ENCODE data around the gene ACTN4.
"Not testable (repeated sequence)": the region's sequence is repeated elsewhere in the genome, so short reads cannot be mapped to it uniquely, and the experiment has no call there.

ACTN4 gene

DNA sequence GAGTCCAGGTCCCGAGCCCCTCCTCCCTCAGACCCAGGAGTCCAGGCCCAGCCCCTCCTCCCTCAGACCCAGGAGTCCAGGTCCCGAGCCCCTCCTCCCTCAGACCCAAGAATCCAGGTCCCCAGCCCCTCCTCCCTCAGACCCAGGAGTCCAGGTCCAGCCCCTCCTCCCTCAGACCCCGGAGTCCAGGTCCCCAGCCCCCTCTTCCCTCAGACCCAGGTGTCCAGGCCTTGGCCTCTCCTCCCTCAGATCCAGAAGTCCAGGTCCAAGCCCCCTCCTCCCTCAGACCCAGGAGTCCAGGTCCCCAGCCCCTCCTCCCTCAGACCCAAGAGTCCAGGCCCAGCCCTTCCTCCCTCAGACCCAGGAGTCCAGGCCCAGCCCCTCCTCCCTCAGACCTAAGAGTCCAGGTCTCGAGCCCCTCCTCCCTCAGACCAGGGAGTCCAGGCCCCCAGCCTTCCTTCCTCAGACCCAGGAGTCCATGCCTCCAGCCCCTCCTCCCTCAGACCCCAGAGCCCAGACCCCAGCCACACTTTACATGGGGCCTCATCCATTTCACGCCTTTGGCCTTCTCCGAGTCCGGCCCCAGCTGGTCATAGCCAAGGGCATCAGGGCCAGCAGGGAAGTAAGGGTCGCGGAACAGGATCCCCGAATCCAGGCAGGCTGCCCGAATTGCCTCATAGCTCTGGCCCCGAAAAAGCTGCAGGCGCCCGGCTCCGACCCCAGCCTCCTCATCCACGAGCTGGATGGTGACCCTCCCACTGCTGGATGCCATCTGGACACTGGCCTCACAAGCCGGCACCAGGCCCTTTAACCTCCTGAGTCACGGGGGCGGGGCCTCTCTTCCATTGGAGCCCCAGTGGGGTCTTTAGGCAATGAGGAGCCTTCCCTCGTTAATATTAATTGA is 96.2 kb downstream of the ACTN4 start:
- no peak for DNase-seq
- no peak overlapping the region for H3K4me3 ChIP-seq (ENCODE audit: low read depth, low read length)
- in situ Hi-C loops (cut with HindIII; ENCODE audit: low pct_ligation_motif_present, low sequenced_read_pairs) = no loop called here
- H3K27ac ChIP-seq = no peak overlapping the region
- no peaks in the 10 kb centered on the region for H3K27me3 ChIP-seq (replicated peaks)
- no peaks in the 10 kb centered on the region for H3K36me3 ChIP-seq (replicated peaks)
- TF ChIP-seq, protein P1, sequence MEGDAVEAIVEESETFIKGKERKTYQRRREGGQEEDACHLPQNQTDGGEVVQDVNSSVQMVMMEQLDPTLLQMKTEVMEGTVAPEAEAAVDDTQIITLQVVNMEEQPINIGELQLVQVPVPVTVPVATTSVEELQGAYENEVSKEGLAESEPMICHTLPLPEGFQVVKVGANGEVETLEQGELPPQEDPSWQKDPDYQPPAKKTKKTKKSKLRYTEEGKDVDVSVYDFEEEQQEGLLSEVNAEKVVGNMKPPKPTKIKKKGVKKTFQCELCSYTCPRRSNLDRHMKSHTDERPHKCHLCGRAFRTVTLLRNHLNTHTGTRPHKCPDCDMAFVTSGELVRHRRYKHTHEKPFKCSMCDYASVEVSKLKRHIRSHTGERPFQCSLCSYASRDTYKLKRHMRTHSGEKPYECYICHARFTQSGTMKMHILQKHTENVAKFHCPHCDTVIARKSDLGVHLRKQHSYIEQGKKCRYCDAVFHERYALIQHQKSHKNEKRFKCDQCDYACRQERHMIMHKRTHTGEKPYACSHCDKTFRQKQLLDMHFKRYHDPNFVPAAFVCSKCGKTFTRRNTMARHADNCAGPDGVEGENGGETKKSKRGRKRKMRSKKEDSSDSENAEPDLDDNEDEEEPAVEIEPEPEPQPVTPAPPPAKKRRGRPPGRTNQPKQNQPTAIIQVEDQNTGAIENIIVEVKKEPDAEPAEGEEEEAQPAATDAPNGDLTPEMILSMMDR (IDR thresholded peaks at IDR 0.05; ENCODE audit: low read depth, low read length, missing control alignments) = no peak

DNA sequence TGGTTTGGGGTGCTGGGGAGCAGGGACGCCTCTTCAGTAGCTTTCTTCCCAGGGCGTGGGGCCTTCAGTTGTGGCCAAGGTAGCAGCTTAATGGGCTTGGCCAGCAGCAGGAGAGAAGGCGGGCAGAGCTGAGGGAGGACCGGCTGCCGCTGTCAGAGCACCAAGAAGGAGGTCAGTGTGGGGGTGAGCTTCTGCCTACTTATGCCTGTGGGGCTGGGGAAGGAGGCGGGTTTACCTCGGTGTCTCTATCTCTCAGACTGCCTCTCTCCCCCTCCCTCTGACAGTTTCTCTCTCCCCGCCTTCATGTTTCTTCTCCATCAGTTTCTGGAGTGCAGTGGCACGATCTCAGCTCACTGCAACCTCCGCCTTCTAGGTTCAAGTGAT is 96.8 kb downstream of the ACTN4 start, which contains the start of gene CAPN12:
Gene CAPN12, minus strand, starts transcription at position 177 of the 384 bp plus-strand sequence. CDS start 309 bp downstream, outside the sequence.
- no peaks in the 10 kb centered on the region for H3K36me3 ChIP-seq (replicated peaks)
- in situ Hi-C loops (cut with HindIII; ENCODE audit: low pct_ligation_motif_present, low sequenced_read_pairs) = no loop called here
- TF ChIP-seq, protein P1 (IDR thresholded peaks at IDR 0.05; ENCODE audit: low read depth, low read length, missing control alignments) = no peak
- H3K27ac ChIP-seq = no peak within 1 kb of the TSS
- H3K27me3 ChIP-seq (replicated peaks) = no peaks in the 10 kb centered on the region
- no peak for DNase-seq
- H3K4me3 ChIP-seq (ENCODE audit: low read depth, low read length) = no peak within 1 kb of the TSS

DNA sequence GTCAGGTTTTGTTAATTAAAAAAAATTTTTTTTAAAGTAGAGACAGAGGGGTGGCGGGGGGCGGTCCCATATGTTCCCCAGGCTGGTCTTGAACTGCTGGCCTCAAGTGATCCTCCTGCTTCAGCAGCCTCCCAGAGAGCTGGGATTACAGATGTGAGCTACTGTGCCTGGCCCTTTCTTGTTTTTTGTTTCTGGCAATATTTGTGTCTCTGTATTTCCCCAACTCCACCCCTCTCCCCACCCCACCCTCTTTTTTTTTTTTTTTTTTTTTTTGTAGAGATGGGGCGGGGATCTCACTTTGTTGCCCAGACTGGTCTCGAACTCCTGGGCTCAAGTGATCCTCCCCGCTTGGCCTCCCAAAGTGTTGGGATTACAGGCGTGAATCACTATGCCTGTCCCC is 97.4 kb downstream of the ACTN4 start:
- Histone ChIP-seq H3K27me3 (replicated peaks) (no peaks in the 10 kb centered on the region), H3K27ac (no peak overlapping the region), H3K36me3 (replicated peaks) (no peaks in the 10 kb centered on the region), H3K4me3 (ENCODE audit: low read depth, low read length) (no peak overlapping the region)
- TF ChIP-seq, protein P1 (IDR thresholded peaks at IDR 0.05; ENCODE audit: low read depth, low read length, missing control alignments) = no peak
- in situ Hi-C loops (cut with HindIII; ENCODE audit: low pct_ligation_motif_present, low sequenced_read_pairs) = no loop called here
- no peak for DNase-seq

DNA sequence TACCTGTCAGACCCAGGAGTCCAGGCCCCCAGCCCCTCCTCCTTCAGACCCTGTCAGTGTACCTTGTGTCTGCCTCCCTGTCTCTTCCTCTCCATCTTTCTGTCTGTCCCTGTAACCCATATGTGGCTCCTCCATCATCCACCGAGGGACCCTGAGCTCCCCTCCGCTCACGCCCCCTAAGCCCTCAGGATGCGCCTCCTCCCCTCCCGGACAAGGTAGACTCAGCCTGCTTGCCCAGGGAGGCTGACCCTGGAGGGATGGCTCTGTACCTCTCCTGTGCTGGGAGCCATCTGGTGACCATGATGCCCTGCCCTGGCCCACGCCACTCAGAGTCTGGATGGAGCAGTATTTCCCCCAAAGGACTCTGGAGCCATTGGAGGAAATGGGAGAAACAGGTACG is 97.9 kb downstream of the ACTN4 start:
- TF ChIP-seq, protein P1 (IDR thresholded peaks at IDR 0.05; ENCODE audit: low read depth, low read length, missing control alignments) = no peak
- DNase-seq = no peak
- H3K4me3 ChIP-seq (ENCODE audit: low read depth, low read length) = no peak overlapping the region
- H3K36me3 ChIP-seq (replicated peaks) = no peaks in the 10 kb centered on the region
- H3K27me3 ChIP-seq (replicated peaks) = no peaks in the 10 kb centered on the region
- in situ Hi-C loops (cut with HindIII; ENCODE audit: low pct_ligation_motif_present, low sequenced_read_pairs) = no loop called here
- H3K27ac ChIP-seq = no peak overlapping the region

DNA sequence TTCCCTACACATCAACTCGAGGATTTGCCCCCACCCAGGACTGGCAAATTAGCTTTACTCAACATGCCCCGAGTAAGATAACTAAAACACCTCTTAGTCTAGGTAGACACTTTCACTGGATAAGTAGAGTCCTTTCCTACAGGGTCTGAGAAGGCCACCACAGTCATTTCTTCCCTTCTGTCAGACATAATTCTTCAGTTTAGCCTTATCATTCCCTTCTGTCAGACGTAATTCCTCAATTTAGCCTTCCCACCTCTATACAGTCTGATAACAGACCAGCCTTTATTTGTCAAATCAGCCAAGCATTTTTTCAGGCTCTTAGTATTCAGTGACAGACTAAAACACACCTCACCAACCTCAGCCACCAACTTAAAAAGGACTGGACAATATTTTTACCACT is 106.3 kb downstream of the ACTN4 start:
- in situ Hi-C loops (cut with HindIII; ENCODE audit: low pct_ligation_motif_present, low sequenced_read_pairs); H3K36me3 ChIP-seq (replicated peaks); H3K27me3 ChIP-seq (replicated peaks); H3K27ac ChIP-seq; H3K4me3 ChIP-seq (ENCODE audit: low read depth, low read length); DNase-seq: not testable (repeated sequence)

DNA sequence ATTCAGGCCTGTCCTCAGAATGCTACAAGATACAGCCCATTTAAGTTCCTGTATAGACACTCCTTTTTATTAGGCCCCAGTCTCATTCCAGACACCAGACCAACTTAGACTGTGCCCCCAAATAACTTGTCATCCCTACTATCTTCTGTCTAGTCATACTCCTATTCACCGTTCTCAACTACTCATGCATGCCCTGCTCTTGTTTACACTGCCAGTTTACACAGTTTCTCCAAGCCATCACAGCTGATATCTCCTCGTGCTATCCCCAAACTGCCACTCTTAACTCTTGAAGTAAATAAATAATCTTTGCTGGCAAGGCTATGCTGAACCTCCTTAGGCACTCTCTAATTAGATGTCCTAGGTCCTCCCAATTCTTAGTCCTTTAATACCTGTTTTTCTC is 106.7 kb downstream of the ACTN4 start:
- H3K36me3 ChIP-seq (replicated peaks); in situ Hi-C loops (cut with HindIII; ENCODE audit: low pct_ligation_motif_present, low sequenced_read_pairs); DNase-seq; H3K27me3 ChIP-seq (replicated peaks); H3K4me3 ChIP-seq (ENCODE audit: low read depth, low read length); H3K27ac ChIP-seq: not testable (repeated sequence)

DNA sequence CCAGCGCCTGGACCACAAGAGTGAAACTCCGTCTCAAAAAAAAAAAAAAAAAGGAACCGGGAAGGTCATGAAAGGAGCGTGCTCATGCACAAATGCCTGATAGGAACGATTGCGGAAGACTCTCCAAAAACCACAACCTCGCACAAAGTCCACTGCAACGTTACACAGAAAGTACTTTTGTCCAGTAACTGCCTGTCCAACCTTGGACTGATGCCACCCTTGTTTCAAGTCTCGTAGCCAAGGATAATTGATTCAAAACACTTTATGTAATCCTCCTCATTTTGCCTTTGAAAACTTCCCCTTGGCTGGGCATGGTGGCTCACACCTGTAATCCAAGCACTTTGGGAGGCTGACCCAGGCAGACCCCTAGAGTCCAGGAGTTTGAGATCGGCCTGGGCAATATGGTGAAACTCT is 112.1 kb downstream of the ACTN4 start:
- no peak for DNase-seq
- Histone ChIP-seq H3K27ac (no peak overlapping the region), H3K36me3 (replicated peaks) (no peaks in the 10 kb centered on the region), H3K4me3 (ENCODE audit: low read depth, low read length) (no peak overlapping the region), H3K27me3 (replicated peaks) (no peaks in the 10 kb centered on the region)
- TF ChIP-seq, protein P1 (IDR thresholded peaks at IDR 0.05; ENCODE audit: low read depth, low read length, missing control alignments) = no peak
- in situ Hi-C loops (cut with HindIII; ENCODE audit: low pct_ligation_motif_present, low sequenced_read_pairs) = no loop called here

DNA sequence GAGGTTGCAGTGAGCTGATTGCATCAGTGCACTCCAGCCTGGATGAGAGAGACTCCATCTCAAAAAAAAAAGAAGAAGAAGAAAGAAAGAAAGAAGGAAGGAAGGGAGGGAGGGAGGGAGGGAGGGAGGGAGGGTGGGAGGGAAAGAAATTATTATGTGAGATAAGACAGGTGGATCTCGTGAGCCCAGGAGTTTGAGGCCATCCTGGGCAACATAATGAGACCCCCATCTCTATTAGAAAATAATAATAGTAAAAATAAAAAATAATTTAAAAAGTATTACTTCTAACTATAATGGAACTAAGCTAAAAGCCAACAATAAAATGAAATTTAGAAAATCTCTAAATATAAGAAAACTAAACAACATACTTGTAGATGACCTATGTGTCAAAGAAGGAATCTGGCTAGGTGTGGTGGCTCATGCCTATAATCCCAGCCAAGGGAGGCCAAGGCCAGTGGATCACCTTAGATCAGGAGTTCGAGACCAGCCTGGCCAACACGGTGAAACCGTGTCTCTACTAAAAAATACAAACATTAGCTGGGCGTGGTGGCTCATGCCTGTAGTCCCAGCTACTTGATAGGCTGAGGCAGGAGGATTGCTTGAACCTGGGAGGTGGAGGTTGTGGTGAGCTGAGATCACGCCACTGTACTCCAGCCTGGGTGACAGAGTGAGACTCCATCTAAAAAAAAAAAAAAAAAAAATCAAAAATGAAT is 113.5 kb downstream of the ACTN4 start:
- in situ Hi-C loops (cut with HindIII; ENCODE audit: low pct_ligation_motif_present, low sequenced_read_pairs); H3K27me3 ChIP-seq (replicated peaks); H3K36me3 ChIP-seq (replicated peaks); DNase-seq; H3K4me3 ChIP-seq (ENCODE audit: low read depth, low read length); H3K27ac ChIP-seq: not testable (repeated sequence)

DNA sequence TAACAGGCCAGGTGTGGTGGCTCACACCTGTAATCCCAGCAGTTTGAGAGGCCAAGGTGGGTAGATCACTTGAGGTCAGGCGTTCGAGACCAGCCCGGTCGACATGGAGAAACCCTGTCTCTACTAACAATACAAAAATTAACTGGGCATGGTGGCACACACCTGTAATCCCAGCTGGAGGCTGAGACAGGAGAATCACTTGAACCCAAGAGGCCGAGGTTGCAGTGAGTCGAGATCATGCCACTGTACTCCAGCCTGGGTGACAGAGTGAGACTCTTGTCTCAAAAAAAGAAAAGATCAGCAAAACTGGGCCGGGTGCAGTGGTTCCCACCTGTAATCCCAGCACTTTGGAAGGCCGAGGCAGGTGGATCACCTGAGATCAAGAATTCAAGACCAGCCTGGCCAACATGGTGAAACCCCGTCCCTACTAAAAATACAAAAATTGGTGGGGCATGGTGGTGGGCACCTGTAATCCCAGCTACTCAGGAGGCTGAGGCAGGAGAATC is 114.5 kb downstream of the ACTN4 start:
- H3K4me3 ChIP-seq (ENCODE audit: low read depth, low read length); H3K27me3 ChIP-seq (replicated peaks); H3K36me3 ChIP-seq (replicated peaks); H3K27ac ChIP-seq; in situ Hi-C loops (cut with HindIII; ENCODE audit: low pct_ligation_motif_present, low sequenced_read_pairs); DNase-seq: not testable (repeated sequence)

Measured in brain microvascular endothelial cell (primary cell).